Activated CD8-positive, alpha-beta T cell treated with anti-CD3 and anti-CD28 coated beads for 36 hours (primary cell): ENCODE data around the gene NELFB. TPM values are rescaled to one million over a fixed set of nuclear protein-coding genes. Genes with fewer than 3 reads are reported as not detected.

Experiments used
- ATAC-seq: fragments of 200-7000 bp; cut with Tn5 transposase; one replicate; pipeline ENCODE4 v1.10.0; 2021; ENCODE audit warnings: mild to moderate bottlenecking, moderate library complexity
- CTCF ChIA-PET: fragments of 350-600 bp; sonication (Branson Sonifier 250); formaldehyde crosslinking; loops from one replicate; lab custom pipeline; 2021; ENCODE audit warnings: antibody characterized with exemption; lab: Charles Lee
- POLR2A ChIA-PET: fragments of 350-600 bp; sonication (Branson Sonifier 250); formaldehyde crosslinking; loops from one replicate; lab custom pipeline; 2021; ENCODE audit warnings: antibody characterized with exemption; lab: Charles Lee
- DNase-seq: peaks from one replicate; pipeline ENCODE4 v3.0.0-alpha.2; 2020
- H3K27ac Mint-ChIP-seq: one replicate; pipeline ENCODE4 v1.8.0; 2021; ENCODE audit warnings: mild to moderate bottlenecking, mixed read lengths
- H3K27me3 Mint-ChIP-seq: one replicate; pipeline ENCODE4 v1.8.0; 2021; ENCODE audit warnings: mixed read lengths
- H3K36me3 Mint-ChIP-seq: one replicate; pipeline ENCODE4 v1.8.0; 2021; ENCODE audit warnings: low read depth, mixed read lengths
- H3K4me1 Mint-ChIP-seq: one replicate; pipeline ENCODE4 v1.8.0; 2021; ENCODE audit warnings: low read depth, mixed read lengths
- H3K4me3 Mint-ChIP-seq: one replicate; pipeline ENCODE4 v1.8.0; 2021; ENCODE audit warnings: mild to moderate bottlenecking, moderate library complexity, mixed read lengths
- H3K9me3 Mint-ChIP-seq: one replicate; pipeline ENCODE4 v1.8.0; 2021; ENCODE audit warnings: mixed read lengths
- intact Hi-C: fragments of 100-400 bp; cut with micrococcal nuclease; formaldehyde crosslinking; loops from one replicate; pipeline ENCODE4 v1.10.0; 2022
- total RNA-seq, 2 experiments: library from RNA; stranded (reverse); gene quantifications; one replicate each; pipeline ENCODE4 v1.2.3, GENCODE V29; 2021
- TF ChIP-seq, protein P1 (sequence below): fragments of 200-600 bp; IDR thresholded peaks from one replicate; pipeline ENCODE4 v1.8.0; 2022; ENCODE audit warnings: antibody characterized with exemption, mild to moderate bottlenecking

The NELFB gene
- total RNA-seq, 2 experiments from 2014 or later: 50.9 to 54.3 TPM

DNA sequence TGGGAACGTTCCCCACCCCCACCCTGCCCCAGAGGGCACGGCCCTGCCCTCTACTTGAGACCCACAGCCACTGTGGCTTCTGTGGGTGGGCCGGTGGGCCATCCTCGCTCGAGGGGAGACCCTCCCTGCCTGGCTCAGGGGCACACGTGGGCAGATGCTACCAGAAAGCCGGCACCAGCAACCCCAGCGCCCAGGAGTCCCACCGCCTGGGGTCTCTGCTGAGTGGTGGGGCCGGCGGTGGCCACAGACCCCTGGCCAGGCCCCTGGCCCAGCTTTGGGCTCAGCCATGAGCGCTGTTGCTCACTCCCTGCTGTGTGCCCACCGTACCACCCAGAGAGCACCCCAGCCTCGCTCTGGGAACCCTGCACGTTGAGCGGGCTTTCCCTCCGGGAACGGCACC is 63.5 kb downstream of the NELFB start:
- H3K4me1 Mint-ChIP-seq: peaks cover 5% of the 10 kb centered on the region
- ATAC-seq (no peak), DNase-seq (no peak)
- TF ChIP-seq, protein P1, sequence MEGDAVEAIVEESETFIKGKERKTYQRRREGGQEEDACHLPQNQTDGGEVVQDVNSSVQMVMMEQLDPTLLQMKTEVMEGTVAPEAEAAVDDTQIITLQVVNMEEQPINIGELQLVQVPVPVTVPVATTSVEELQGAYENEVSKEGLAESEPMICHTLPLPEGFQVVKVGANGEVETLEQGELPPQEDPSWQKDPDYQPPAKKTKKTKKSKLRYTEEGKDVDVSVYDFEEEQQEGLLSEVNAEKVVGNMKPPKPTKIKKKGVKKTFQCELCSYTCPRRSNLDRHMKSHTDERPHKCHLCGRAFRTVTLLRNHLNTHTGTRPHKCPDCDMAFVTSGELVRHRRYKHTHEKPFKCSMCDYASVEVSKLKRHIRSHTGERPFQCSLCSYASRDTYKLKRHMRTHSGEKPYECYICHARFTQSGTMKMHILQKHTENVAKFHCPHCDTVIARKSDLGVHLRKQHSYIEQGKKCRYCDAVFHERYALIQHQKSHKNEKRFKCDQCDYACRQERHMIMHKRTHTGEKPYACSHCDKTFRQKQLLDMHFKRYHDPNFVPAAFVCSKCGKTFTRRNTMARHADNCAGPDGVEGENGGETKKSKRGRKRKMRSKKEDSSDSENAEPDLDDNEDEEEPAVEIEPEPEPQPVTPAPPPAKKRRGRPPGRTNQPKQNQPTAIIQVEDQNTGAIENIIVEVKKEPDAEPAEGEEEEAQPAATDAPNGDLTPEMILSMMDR: no peak
- no peaks in the 10 kb centered on the region for H3K36me3 Mint-ChIP-seq
- H3K27ac Mint-ChIP-seq: no peak overlapping the region
- H3K9me3 Mint-ChIP-seq: no peaks in the 10 kb centered on the region
- CTCF ChIA-PET: interaction anchor here (0.9 kb wide), 1 partner anchor 32 kb away, joined by 3 read pairs; no protein-coding TSS in a partner anchor
- no peak overlapping the region for H3K4me3 Mint-ChIP-seq
- intact Hi-C loops: no loop called here
- no peaks in the 10 kb centered on the region for H3K27me3 Mint-ChIP-seq
- POLR2A ChIA-PET: interaction anchor here (0.8 kb wide), 1 partner anchor 275 kb away, joined by 3 read pairs; no protein-coding TSS in a partner anchor

DNA sequence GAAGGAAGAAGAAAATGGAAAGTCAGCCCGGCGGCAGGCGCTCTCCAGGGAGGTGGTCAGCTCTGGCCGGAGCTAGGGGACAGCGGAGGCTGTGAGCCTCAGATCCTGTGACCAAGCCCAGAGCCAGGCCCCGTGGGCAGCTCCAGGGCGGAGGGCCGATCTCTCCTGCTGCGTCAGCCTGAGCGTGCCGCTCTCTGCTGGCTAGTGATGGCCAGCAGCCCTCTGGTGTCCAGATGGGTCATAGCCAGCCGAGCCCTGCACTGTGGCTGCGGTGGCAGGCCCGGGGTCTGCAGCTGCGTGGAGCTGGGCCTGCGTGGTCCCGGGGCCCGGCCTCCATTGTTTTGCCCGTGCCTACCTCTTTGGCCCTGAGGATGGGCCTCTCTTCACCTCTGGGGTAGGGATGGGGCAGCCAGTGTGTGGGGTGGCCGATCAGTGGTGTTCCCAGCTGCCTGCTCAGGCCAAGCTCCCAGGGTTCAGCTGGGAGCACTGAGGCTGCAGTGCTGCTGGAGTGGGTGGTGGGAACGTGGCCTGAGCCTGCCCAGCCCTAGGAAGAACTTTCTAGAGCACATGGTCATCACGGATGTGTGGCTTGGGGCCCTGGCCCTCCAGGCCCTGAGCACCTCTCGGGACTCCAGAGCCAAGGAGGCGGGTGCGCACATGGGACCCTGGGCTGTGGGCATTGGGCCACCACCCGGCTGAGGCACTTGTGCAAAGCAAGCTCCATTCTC is 64.0 kb downstream of the NELFB start:
- DNase-seq (no peak), ATAC-seq (no peak)
- Mint-ChIP-seq H3K4me3 (no peak overlapping the region), H3K9me3 (no peaks in the 10 kb centered on the region), H3K36me3 (no peaks in the 10 kb centered on the region), H3K4me1 (peaks cover 5% of the 10 kb centered on the region), H3K27ac (no peak overlapping the region), H3K27me3 (peaks cover under 1% of the 10 kb centered on the region)
- ChIA-PET POLR2A (interaction anchor here (0.8 kb wide), 1 partner anchor 274 kb away, joined by 3 read pairs; no protein-coding TSS in a partner anchor), CTCF (interaction anchor here (0.6 to 1.1 kb wide), 2 partner anchors 32 to 58 kb away, joined by 3 read pairs; no protein-coding TSS in a partner anchor)
- intact Hi-C loops: no loop called here
- TF ChIP-seq, protein P1: no peak

DNA sequence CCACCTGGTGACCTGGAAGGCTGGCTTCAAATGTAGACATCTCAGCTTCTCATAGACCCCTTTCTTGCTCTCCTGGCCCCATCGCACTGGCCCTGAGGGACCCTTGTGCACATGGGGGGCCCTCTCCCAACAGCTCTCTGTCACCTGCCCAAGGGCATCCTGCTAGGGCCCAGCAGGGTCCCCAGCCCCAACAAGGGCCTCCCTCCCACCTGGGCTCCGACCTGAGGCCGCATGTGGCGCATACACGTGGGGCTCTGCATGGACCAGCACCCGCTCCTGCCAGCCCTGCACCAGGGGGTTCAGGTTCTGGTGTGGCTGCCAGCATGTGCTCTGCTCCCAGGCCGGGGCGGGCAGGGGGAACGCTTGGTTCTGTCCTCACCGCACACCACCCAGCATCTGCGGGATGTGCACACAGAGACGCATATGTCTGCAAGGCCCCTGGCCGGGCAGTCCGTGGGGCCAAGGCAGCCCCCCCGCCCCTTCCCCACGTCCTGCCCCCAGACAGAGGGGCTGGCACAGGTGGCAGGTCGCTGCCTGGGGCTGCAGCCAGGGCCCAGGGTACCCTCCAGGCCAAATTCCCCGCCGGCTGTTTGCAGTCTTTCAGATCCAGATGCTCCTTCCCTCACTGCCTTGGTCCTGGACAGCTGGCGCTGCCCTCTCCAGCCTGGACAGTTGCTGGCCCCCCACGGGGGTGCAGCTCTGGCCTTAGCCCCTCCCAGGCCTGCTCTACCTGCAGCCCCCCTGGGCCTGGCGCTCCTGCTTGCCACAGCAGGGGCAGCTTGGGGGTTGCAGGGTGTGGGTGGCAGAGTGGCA is 64.8 kb downstream of the NELFB start:
- ChIA-PET POLR2A (interaction anchor here (1.2 kb wide), 1 partner anchor 13 kb away, joined by 3 read pairs; no protein-coding TSS in a partner anchor), CTCF (interaction anchor here (0.6 to 1.1 kb wide), 3 partner anchors 18 to 58 kb away, joined by 3 read pairs; partner anchors contain the start of gene NRARP)
- ATAC-seq (no peak), DNase-seq (no peak)
- TF ChIP-seq, protein P1: no peak
- no peaks in the 10 kb centered on the region for H3K36me3 Mint-ChIP-seq
- no peak overlapping the region for H3K27ac Mint-ChIP-seq
- H3K4me1 Mint-ChIP-seq: peaks cover 5% of the 10 kb centered on the region
- H3K9me3 Mint-ChIP-seq: no peaks in the 10 kb centered on the region
- H3K27me3 Mint-ChIP-seq: peaks cover 3% of the 10 kb centered on the region
- H3K4me3 Mint-ChIP-seq: no peak overlapping the region
- intact Hi-C loops: no loop called here

DNA sequence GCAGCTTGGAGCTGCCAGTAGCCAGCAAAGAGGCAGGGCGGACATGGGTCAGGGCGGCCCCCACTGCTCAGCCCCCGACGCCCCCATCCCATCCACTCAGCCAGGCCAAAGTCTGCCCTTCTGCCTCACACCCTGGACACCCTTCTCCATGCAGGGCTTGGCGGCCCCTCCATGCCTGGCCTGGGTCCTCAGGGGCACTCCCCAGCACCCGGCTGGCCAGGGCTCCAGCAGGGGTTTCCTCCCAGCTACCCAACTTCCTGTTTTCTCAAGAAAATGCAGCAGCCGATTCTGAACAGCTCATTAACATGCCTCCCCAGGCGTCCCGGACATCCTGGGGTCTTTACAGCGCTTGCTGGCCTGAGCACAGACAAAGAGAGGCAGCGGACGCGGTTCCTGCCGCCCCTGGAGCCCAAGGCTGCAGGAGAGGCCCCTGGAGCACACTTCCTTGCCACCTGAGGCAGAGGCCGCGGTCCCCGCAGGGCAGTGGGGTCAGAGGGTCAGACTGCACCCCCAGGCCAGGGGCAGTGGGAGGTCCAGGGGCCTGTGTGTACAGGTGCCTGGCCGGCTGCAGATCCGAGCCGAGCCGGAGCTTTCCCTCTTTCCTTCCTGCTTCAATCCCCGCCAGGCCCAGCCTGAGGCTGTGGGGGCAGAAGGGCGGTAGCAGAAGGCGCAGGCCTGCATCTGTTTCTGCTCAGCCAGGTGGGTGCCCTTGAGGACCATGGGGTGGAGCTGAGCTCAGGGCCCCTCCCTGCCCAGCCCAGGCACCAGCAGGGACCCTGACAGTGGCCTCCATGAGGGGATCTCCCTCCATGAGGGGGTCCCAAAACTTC is 65.6 kb downstream of the NELFB start:
- H3K4me3 Mint-ChIP-seq: no peak overlapping the region

More for the DNA sequence above, 65.6 kb downstream of the NELFB start:
- H3K27me3 Mint-ChIP-seq: peaks cover 6% of the 10 kb centered on the region
- no peak overlapping the region for H3K27ac Mint-ChIP-seq
- intact Hi-C loops: no loop called here
- H3K36me3 Mint-ChIP-seq: no peaks in the 10 kb centered on the region
- DNase-seq (peak; percentile 51), ATAC-seq (peak; percentile 62)
- POLR2A ChIA-PET: interaction anchor here (1.2 kb wide), 1 partner anchor 14 kb away, joined by 3 read pairs; no protein-coding TSS in a partner anchor
- TF ChIP-seq, protein P1: no peak
- CTCF ChIA-PET: interaction anchor here (0.7 kb wide), 1 partner anchor 19 kb away, joined by 3 read pairs; the partner anchor contains the start of gene NRARP
- no peaks in the 10 kb centered on the region for H3K9me3 Mint-ChIP-seq
- peaks cover 5% of the 10 kb centered on the region for H3K4me1 Mint-ChIP-seq
